ENCODE results near the gene GALNT17.
"Not testable (repeated sequence)": the region's sequence is repeated elsewhere in the genome, so short reads cannot be mapped to it uniquely, and the experiment has no call there.

The GALNT17 gene

DNA sequence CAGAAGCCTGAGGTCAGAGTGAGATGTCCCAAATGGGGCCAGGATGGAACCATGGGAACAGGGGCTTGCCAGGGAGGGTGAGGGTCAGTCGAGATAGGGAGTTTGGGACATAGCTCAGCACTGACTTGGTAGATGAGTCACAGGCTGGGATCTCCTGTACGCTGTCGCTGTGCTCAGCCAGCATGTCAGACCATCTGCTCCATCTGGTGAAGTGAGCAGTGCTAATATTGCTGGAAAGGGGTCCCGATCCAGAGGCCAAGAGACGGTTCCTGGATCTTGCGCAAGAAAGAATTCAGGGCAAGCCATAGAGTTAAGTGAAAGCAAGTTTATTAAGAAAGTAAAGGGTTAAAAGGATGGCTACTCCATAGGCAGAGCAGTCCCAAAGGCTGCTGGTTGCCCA, 505.6 kb downstream of the GALNT17 start:
- no peak for DNase-seq (ENCODE audit: low read depth)

DNA sequence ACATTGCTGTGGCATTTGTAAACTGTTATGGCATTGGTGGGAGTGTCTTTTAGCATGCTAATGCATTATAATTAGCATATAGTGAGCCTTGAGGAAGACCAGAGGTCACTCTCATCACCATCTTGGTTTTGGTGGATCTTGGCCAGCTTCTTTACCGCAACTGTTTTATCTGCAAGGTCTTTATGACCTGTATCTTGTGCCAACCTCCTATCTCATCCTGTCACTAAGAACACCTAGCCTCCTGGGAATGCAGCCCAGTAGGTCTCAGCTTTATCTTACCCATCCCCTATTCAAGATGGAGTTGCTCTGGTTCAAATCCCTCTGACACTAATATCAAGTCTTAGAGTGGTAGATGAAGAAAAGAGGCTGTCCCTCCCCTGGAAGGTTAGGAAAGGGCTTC, 506.2 kb downstream of the GALNT17 start:
- DNase-seq (ENCODE audit: low read depth), result no peak

DNA sequence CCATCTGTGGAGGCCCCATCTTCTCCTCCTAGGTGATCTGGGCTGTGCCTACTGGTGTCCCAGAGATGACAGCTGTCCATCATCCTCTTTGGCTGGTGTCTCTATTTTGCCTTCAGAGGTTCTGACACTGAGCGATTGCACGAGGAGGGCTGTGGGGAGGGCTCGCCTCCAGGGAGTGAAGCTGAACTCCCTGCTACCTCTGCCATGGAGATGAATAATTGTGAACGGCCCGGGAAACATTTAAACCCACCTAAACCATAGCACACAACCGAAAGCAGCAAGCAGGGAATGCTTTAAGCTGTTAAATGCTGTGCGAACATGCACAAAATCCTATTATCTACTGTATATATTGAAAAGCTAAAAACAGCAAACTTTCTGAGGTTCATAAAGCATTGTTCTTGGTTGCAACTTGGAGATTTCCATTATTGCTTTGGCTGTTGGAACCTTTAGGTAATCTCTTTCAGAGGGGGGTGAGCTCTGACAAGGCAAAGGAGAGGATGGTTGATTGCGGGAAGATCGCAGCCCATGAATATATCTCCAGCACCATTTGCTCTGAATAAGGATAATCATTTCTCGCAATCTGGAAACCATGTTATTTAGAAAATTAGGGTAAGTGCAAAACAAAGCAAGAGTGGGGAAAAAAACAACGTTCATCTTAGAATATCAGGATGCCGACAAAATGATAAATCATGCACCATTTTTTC, 507.6 kb downstream of the GALNT17 start:
- no peak for DNase-seq (ENCODE audit: low read depth)

DNA sequence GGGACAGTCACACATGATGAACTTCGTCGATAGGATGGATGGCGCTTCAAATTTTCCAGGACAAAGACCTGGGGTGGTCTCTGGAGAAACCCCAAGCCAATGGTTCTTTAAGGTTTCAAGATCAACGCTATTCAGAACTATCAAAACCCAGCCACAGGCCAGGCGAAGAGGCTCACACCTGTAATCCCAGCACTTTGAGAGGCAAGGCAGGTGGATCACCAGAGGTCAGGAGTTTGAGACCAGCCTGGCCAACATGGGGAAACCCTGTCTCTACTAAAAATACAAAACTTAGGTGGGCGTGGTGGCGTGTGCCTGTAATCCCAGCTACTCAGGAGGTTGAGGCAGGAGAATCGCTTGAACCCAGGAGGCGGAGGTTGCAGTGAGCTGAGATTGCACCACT, 511.1 kb downstream of the GALNT17 start:
- not testable (repeated sequence) for DNase-seq (ENCODE audit: low read depth)

- no peak for DNase-seq (ENCODE audit: low read depth)
Measured at GRCh38 chr7:71645836-71646235, 513.9 kb downstream of the GALNT17 start.

DNA sequence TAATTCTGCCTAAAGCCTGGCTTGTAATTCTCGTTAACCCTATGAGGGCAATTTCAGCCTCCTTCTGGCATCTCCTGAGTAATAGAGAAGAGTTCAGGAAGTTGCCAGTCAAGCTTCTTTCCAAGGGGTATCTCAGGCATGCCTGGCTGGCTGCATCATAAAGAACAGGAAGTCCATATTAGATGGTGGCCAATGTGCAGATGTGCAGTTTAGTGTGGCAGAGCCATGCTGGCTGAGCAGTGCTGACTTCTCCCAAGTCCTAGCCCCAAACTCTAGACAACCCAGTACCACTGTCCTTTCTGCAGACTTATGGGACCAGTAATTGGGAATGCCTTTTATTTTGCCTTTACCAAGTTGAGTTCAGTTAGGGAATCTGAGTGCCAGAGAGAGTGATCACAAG, 517.9 kb downstream of the GALNT17 start:
- no peak for DNase-seq (ENCODE audit: low read depth)

GRCh38 chr7:71650653-71651337, 518.9 kb downstream of the GALNT17 start:
- DNase-seq (ENCODE audit: low read depth), result no peak

DNA sequence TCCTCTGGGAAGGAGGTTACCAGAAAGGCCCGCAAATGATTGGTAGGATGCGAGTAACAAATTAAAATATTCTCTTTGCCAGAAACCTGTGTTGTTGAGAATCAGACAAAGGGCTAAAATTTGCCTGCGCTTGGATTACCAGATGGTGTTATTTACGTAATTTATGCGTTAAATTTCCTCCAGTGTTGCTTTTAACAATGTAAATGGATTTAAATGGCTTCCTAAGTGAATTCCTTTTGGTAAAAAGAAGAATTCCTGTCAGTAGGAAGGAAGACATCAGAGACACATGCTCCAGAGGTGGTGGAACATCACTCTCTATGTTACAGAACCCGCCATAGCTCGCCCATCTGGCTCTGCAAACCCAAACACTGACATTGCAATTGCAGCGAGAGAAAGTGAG, 520.6 kb downstream of the GALNT17 start:
- DNase-seq (ENCODE audit: low read depth), result no peak

DNA sequence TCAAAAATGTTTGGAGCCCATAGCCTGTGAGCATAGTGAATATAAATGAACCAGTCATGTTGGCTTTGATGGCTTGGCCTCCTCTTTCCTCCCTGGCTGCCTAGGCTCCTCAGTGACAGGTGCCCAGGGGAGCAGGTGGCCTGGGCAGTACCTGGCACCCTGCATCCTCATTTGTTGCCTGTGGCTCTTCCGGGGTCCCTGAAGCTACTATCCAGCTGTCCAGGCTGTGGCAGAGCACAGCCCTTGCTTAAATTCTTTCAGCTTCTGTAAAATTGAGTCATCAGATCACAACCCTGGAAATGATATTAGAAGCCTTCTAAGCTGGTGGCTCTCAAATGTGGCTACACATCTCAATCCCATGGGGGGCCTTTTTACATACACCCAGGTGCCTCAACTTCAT, 525.4 kb downstream of the GALNT17 start:
- no peak for DNase-seq (ENCODE audit: low read depth)

DNA sequence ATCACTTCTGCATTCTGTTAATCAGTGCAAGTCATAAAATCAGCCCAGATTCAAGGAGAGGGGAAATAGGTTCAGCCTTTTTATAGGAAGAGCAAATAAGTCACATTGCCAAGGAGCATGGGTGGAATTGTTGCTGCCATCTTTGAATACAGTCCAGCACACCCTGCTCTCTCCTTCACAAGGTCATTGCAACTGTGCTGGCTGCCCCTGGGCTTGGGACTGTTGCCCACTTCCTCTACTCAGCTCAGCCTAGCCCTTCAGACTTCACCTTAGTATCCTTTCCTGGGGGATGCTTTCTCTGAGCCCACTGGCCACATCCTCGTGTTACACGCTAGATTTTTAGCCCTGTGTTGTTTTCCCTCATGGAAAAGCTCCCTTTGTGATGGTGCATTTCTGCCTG, 527.7 kb downstream of the GALNT17 start:
- no peak for DNase-seq (ENCODE audit: low read depth)

- no peak for DNase-seq (ENCODE audit: low read depth)
Measured at GRCh38 chr7:71661671-71662224, 529.8 kb downstream of the GALNT17 start.

DNA sequence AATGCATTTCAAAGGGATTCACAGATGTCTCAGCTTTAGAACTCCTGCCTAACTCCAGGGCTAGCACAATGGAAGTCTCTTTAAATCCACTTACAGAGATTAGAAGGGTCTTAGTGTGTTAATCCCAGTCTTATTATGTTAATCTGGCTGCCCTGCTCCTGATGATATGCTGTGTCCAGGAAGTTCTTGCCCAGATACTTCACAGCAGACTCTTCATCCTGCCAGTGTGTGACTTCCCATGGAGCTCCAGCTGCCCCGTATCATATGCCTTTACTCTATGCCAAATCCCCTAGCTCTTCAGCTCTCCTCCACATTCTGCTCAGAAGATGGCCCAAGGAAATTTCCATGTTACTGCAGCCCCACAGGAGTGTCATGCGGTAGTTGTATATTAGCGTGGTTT, 533.8 kb downstream of the GALNT17 start:
- no peak for DNase-seq (ENCODE audit: low read depth)

- DNase-seq (ENCODE audit: low read depth), result no peak
Measured at GRCh38 chr7:71668572-71668971, 536.6 kb downstream of the GALNT17 start.

DNA sequence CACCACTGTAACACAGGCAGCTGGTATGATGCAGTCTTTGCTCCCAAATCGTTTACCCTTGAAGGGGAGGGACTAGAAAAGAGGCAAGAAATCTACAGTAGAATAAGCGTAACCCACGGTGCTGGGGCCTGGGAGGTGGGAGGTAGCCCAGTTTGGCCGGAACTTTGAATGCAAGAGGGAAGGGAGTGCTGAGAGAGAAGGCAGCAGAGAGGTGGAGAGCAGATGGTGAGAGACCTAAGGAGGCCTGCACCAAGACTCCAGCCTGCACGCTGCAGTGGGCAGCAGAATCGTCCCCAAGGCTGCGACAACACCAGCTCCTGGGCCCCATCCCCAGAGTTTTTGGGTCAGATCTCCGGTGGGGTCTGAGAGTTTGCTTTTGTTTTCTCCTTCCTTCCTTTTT, 547.5 kb downstream of the GALNT17 start:
- DNase-seq (ENCODE audit: low read depth), result no peak

DNA sequence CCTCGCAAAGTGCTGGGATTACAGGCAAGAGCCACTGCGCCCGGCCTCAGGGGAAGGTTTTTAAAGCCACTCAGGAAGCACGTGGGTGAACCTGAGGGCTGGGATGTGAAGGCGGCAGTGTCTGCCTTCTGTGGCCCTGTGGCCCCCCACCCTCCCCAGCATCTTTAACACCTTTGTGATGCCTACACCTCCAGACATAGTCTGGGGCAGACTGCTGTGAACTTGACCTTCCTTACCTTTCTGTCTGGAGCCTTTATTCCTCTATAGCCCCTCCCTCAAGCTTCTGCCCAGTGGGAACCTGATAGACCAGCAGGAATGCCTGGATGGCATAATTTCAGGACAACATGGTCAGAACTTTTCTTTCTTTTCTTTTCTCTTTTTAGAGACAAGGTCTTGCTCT, 550.2 kb downstream of the GALNT17 start:
- no peak for DNase-seq (ENCODE audit: low read depth)

DNA sequence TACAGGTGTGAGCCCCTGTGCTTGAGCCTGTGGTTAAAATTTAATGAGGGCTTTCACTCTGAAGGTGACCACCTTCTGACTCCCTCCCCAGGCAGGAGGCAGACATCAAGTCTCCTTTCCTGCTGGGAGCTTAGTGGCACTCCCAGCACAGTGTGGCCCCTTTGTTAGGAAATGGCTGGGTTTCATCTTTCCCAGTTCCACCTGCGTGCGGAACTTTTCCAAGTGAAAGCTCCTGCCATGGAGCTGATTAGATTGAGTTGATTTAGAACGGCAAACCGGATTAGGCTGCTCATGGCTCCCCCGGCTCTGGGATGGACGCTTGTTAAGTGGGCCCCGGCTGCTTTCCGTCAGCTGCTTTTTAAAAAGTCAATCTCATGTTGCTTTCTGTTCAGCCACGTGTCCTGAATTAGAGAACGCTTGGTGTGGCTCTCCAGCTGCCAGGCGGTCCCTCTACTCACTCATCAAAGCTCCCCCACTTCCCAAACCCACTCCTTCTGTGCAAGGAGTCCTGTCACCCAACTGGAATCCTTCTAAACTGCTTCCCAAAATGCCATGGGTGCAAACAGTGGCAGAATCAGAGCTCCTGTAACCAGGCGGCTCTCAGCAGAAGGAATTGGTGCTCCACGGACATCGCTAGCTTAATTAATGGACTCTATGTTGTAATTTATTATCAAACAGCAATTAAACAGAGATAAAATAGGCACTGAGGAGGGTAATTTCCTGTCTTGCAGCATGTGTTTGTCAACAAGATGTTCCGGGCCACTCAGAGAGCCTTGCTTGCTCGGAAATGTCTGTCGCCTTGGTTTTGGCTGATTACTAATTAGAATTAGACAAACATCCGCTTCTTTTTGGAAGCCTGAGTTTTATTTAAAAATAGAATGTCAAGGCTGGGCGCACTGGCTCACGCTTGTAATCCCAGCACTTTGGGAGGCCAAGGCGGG, 551.2 kb downstream of the GALNT17 start:
- DNase-seq (ENCODE audit: low read depth), result no peak

DNA sequence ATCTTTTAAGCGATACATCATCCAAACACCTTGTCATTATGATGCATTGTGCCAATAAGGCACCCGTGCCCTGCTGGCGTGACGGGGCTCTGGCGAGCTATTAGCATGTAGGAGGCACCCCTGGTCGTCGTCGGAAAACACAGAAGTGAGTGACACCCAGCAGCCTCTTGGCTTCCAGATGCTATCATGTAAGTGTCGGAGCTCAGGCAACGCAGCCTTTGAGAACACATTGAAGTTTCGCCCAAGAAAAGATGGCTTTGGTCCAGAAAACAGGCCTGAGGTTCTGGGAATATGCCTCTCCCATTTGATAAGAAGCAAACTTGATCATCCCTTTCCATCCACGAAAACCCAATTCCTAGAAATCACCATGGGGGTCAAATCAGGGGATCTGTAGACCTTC, 555.3 kb downstream of the GALNT17 start:
- no peak for DNase-seq (ENCODE audit: low read depth)

DNA sequence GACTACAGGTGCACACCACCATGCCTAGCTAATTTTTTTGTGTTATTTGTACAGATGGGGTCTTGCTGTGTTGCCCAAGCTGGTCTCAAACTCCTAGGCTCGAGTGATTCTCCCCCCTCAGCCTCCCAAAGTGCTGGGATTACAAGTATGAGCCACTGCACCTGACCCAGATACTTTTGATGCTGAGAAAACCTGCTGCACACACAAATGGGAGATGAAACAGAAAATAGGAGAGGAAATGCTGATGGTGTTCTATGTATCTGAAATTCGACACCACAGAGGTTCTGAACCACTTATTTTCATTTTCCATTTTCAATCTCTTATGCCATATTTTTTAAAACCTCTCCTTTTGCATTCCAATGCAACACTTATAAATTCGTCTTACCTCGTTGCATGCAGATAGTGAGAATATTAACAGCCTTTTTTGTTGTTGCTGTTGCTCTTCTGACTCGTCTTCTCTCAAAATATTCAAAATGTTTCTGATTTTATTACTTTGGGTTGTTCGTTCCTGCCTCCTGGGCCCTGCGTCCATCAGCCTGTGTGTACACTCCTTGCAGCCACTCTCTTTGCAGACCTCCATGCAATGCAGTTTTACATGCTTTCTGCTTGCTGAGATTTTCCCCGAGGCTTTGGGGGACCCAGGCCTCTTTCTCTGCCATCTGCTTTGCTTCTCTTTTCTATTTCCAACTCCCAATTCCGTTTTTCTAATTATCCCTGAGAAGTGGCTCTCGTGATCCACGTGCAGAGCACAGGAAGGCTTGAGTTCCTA, 556.1 kb downstream of the GALNT17 start:
- no peak for DNase-seq (ENCODE audit: low read depth)

GRCh38 chr7:71691538-71691937, 559.6 kb downstream of the GALNT17 start:
- DNase-seq (ENCODE audit: low read depth), result no peak

- DNase-seq (ENCODE audit: low read depth), result no peak
Measured at GRCh38 chr7:71694665-71695064, 562.7 kb downstream of the GALNT17 start.

DNA sequence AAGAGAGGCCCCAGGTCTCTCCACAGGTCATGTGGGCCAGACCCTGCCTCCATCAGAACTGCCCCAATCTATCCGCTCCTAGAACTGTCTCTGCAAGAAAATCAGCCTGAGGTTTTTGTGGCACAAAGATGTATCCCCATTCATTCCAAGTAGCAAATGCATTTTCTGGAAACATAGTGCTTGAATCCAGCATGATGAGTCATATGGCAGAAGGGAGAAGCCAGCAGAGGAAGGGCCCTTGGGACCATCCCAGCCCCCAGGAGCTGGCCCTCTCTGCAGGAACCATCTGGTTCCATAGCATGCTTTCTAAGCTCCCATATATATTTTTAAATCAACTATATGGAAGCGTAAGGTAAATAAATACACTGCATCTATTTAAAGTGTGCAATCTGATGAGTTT, 563.2 kb downstream of the GALNT17 start:
- DNase-seq (ENCODE audit: low read depth), result no peak

- no peak for DNase-seq (ENCODE audit: low read depth)
Measured at GRCh38 chr7:71696511-71696910, 564.6 kb downstream of the GALNT17 start.
